PC-9 (cell line): ENCODE measurements around the gene MUC3A. TPM values are rescaled to one million over a fixed set of nuclear protein-coding genes. Genes with fewer than 3 reads are reported as not detected.

Experiments
- Bru-seq: library from RNA; stranded (reverse); fragments of 400-500 nt; gene quantifications from one replicate; lab custom pipeline; 2021; lab: Mats Ljungman, UMichigan
- BruChase-seq, 2 experiments: library from RNA; stranded (reverse); fragments of 400-500 nt; gene quantifications; one replicate each; lab custom pipeline; 2021; lab: Mats Ljungman, UMichigan
- BruUV-seq: library from RNA; stranded (reverse); fragments of 400-500 nt; replicated peaks from 2 replicates; lab custom pipeline; 2021; lab: Mats Ljungman, UMichigan
- CTCF ChIA-PET: fragments of 300-600 bp; sonication (Branson Sonifier 250); formaldehyde crosslinking; loops from one replicate; lab custom pipeline; 2022; ENCODE audit warnings: antibody characterized with exemption; lab: Charles Lee
- POLR2A ChIA-PET: fragments of 300-600 bp; sonication (Branson Sonifier 250); formaldehyde crosslinking; loops from one replicate; lab custom pipeline; 2022; ENCODE audit warnings: antibody characterized with exemption; ENCODE audit not compliant: unreplicated experiment; lab: Charles Lee
- DNase-seq, 2 experiments: peaks; one replicate each; pipeline versions ENCODE4 v3.0.0 to v3.0.0-alpha.2; 2015 to 2022; ENCODE audit warnings: mixed read lengths in 1 of 2
- H2AFZ ChIP-seq: fragments of 200-600 bp; sonication (generic); 2 replicates; pipeline ENCODE4 v1.8.1; 2017; ENCODE audit warnings: antibody characterized with exemption
- H3F3A ChIP-seq: fragments of 200-600 bp; sonication (generic); 2 replicates; pipeline ENCODE4 v1.8.1; 2017; ENCODE audit warnings: antibody characterized with exemption, mild to moderate bottlenecking, low read depth; ENCODE audit not compliant: insufficient read depth
- H3K27ac ChIP-seq: fragments of 200-600 bp; sonication (generic); 2 replicates; pipeline ENCODE4 v1.6.1; 2016; ENCODE audit warnings: mixed run types
- H3K27me3 ChIP-seq: fragments of 200-600 bp; sonication (generic); 2 replicates; pipeline ENCODE4 v1.6.1; 2016; ENCODE audit warnings: low read depth, mixed run types; ENCODE audit not compliant: insufficient read depth
- H3K36me3 ChIP-seq: fragments of 200-600 bp; sonication (generic); 2 replicates; pipeline ENCODE4 v1.6.1; 2016; ENCODE audit warnings: low read depth, mixed run types
- H3K4me1 ChIP-seq: fragments of 200-600 bp; sonication (generic); replicated peaks from 2 replicates; pipeline ENCODE4 v1.6.1; 2016; ENCODE audit warnings: mixed run types; ENCODE audit not compliant: insufficient read depth
- H3K4me2 ChIP-seq: fragments of 200-600 bp; sonication (generic); 2 replicates; pipeline ENCODE4 v1.6.1; 2017; ENCODE audit warnings: mixed run types
- H3K4me3 ChIP-seq: fragments of 200-600 bp; sonication (generic); 2 replicates; pipeline ENCODE4 v1.6.1; 2016; ENCODE audit warnings: mixed run types
- H3K79me2 ChIP-seq: fragments of 200-600 bp; sonication (generic); 2 replicates; pipeline ENCODE4 v1.6.1; 2017; ENCODE audit warnings: low read depth, mixed run types
- H3K9me2 ChIP-seq: fragments of 200-600 bp; sonication (generic); 2 replicates; pipeline ENCODE4 v1.8.1; 2017; ENCODE audit warnings: mild to moderate bottlenecking; ENCODE audit not compliant: insufficient read depth
- H3K9me3 ChIP-seq: fragments of 200-600 bp; sonication (generic); 2 replicates; pipeline ENCODE4 v1.8.1; 2016; ENCODE audit warnings: low read depth; ENCODE audit not compliant: insufficient read depth
- H4K20me1 ChIP-seq: fragments of 200-600 bp; sonication (generic); 2 replicates; pipeline ENCODE4 v1.8.1; 2017; ENCODE audit not compliant: insufficient read depth
- CTCF ChIP-seq: fragments of 200-600 bp; sonication (generic); conservative IDR thresholded peaks from 2 replicates; pipeline ENCODE4 v1.6.1; 2017; ENCODE audit warnings: mixed run types, antibody characterized with exemption, mild to moderate bottlenecking, moderate library complexity
- EZH2 ChIP-seq: fragments of 200-600 bp; sonication (generic); IDR thresholded peaks from 2 replicates; pipeline ENCODE4 v1.8.0; 2017; ENCODE audit warnings: antibody characterized with exemption, low read depth
- intact Hi-C: fragments of 100-400 bp; cut with micrococcal nuclease; formaldehyde crosslinking; loops from one replicate; pipeline ENCODE4 v1.10.0; 2022; ENCODE audit not compliant: unreplicated experiment
- long read RNA-seq: library from polyadenylated mRNA; stranded (forward); transcript quantifications from one replicate; pipeline ENCODE4 v2.0.0, GENCODE V29; 2022
- total RNA-seq: library from RNA; stranded (reverse); gene quantifications from 2 replicates; pipeline ENCODE4 v1.2.3, GENCODE V29; 2021

The MUC3A gene
- total RNA-seq: 0.90 and 1.1 TPM in 2 replicates
- Bru-seq, nascent RNA: not detected
- percentile 10 among the genes with signal in this experiment for BruChase-seq, experiment 1, labeled RNA remaining after a 2-hour chase
- BruChase-seq, experiment 2, labeled RNA remaining after a 6-hour chase: percentile 15 among the genes with signal in this experiment
- long read RNA-seq, partial matches to known transcripts: 0 of 1 reads
- long read RNA-seq, other reads (novel, unspliced or antisense): 1 of 1 reads

DNA sequence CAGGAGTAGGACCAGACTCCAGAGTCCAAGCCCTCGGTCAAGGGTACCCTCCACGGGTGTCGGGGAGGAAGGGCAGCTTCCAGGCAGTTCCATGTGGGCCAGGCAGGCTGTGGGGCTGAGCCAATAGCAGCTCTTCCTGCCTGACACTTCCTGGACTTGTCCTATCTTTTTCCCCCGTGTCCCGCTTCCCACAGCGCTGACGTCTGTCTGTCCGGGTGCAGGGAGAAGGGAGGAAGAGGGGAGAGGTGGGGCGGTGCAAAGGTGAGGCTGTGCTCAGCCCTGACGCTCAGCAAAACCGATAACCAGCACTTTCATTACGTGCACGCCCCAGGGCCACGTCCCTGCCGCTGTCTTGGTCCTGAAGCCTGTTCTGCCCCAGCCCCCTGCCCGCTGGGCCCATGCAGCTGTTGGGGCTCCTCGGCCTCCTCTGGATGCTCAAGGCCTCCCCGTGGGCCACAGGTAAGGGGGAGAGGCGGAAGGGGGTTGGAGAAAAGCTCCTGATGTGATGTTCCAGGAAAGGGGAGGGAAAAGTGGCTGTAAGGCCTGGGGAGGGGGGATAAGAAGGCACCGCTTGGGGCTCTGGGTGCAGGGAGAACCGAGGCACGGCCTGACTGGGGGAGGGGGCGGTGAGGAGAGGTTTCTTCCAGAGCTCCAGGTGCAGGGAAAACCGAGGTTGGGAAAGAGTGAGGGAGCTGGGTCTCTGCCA lies at the start of gene MUC3A:
Gene MUC3A (plus strand): TSS at position 308 of the 706 bp plus-strand sequence. CDS start 91 bp downstream, at position 399.
- Histone ChIP-seq H3K4me1 (no peaks in the 10 kb centered on the region), H3K27me3 (peaks cover 73% of the 10 kb centered on the region), H3K9me3 (no peaks in the 10 kb centered on the region), H3K27ac (no peak within 1 kb of the TSS), H3K4me3 (no peak within 1 kb of the TSS), H4K20me1 (no peaks in the 10 kb centered on the region), H3K79me2 (no peaks in the 10 kb centered on the region), H3K36me3 (no peaks in the 10 kb centered on the region), H3K9me2 (no peaks in the 10 kb centered on the region), H3F3A (no peaks in the 10 kb centered on the region), H2AFZ (no peak within 1 kb of the TSS), H3K4me2 (no peak within 1 kb of the TSS)
- CTCF ChIA-PET: interaction anchor here (0.6 kb wide), 1 partner anchor 314 kb away, joined by 3 read pairs; no protein-coding TSS in a partner anchor
- no TSS peak for BruUV-seq
- intact Hi-C loops: no loop called here
- no peak for DNase-seq
- POLR2A ChIA-PET: no interaction called here
- no peak for TF ChIP-seq CTCF
- no peak for TF ChIP-seq EZH2

DNA sequence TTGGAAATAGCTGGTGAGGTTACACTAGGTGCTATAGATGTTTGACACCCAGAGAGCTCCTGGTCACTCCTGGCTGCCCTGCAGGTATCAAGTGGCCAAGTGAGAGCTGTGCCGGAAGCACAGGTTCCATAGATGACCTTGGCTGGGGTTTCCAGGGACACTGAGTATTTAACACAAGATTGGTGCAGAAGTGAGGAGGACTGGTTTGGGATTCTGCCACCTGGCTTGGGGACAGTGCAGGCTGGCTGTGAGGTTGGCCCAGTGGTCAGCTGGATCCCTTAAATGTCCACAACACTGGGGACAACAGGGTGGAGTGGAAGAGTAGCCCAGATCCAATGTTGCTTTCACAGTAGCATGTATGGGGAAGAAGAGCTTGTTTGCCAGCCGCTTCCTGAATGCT lies 48.4 kb upstream of the MUC3A start:
- intact Hi-C loops: no loop called here
- no peak overlapping the region for H3K4me3 ChIP-seq
- no peaks in the 10 kb centered on the region for H4K20me1 ChIP-seq
- H3K4me1 ChIP-seq: no peaks in the 10 kb centered on the region
- no peak overlapping the region for H3K27ac ChIP-seq
- H3K4me2 ChIP-seq: no peak overlapping the region
- peaks cover 4% of the 10 kb centered on the region; the same call in 1 of the 2 replicates for H3K27me3 ChIP-seq
- CTCF ChIA-PET: interaction anchor here (0.6 kb wide), 2 partner anchors 57 to 161 kb away, joined by 3 to 6 read pairs; no protein-coding TSS in a partner anchor
- no peaks in the 10 kb centered on the region for H3F3A ChIP-seq
- no peaks in the 10 kb centered on the region for H3K9me3 ChIP-seq
- no peaks in the 10 kb centered on the region for H3K9me2 ChIP-seq
- H3K79me2 ChIP-seq: no peaks in the 10 kb centered on the region
- TF ChIP-seq EZH2 (no peak), CTCF (no peak)
- POLR2A ChIA-PET: no interaction called here
- no peaks in the 10 kb centered on the region for H3K36me3 ChIP-seq
- no TSS peak for BruUV-seq
- no peak for DNase-seq
- no peak overlapping the region for H2AFZ ChIP-seq

DNA sequence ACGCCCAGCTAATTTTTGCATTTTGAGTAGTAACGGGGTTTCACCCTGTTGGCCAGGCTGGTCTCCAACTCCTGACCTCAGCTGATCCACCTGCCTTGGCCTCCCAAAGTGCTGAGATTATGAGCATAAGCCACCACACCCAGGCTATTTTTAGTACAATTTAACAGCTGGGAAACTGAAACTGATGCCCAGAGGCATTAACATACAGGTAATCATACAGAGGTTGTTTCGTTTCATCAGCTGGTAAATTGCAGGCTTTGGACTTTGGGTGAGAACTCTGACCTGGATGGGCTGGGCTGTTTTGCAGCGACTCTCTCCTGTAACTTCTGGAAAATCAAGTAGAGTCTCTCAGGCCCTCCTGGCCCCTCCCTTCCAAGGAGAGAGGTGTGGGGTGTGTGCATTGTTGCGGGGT lies 47.4 kb upstream of the MUC3A start:
- H3F3A ChIP-seq: no peaks in the 10 kb centered on the region
- no peak overlapping the region for H3K4me3 ChIP-seq
- intact Hi-C loops: no loop called here
- no peaks in the 10 kb centered on the region for H3K36me3 ChIP-seq
- POLR2A ChIA-PET: interaction anchor here (0.6 kb wide), 1 partner anchor 38 kb away, joined by 4 read pairs; no protein-coding TSS in a partner anchor
- no peaks in the 10 kb centered on the region for H3K79me2 ChIP-seq
- H3K4me1 ChIP-seq: no peaks in the 10 kb centered on the region
- no peak overlapping the region for H3K27ac ChIP-seq
- TF ChIP-seq CTCF: no peak
- no peak for TF ChIP-seq EZH2
- H3K4me2 ChIP-seq: no peak overlapping the region
- BruUV-seq: no TSS peak
- H3K27me3 ChIP-seq: no peaks in the 10 kb centered on the region
- CTCF ChIA-PET: interaction anchor here (0.6 kb wide), 1 partner anchor 494 kb away, joined by 3 read pairs; no protein-coding TSS in a partner anchor
- no peak for DNase-seq
- no peaks in the 10 kb centered on the region for H3K9me3 ChIP-seq
- no peak overlapping the region for H2AFZ ChIP-seq
- H3K9me2 ChIP-seq: no peaks in the 10 kb centered on the region
- H4K20me1 ChIP-seq: no peaks in the 10 kb centered on the region
